ES-I3 (cell line): Measurements from ENCODE around the gene RABL2A.
A peak's percentile ranks its signal among the peaks of the same experiment; 100 is the strongest.
"Not testable (repeated sequence)": the region's sequence is repeated elsewhere in the genome, so short reads cannot be mapped to it uniquely, and the experiment has no call there.

Experiments used
- H3K36me3 ChIP-seq: 2 replicates; pipeline ENCODE4 v1.6.1; 2013; ENCODE audit warnings: mild to moderate bottlenecking, low read length, control low read depth, moderate library complexity; ENCODE audit not compliant: insufficient read depth
- H3K4me1 ChIP-seq: 2 replicates; pipeline ENCODE4 v1.6.1; 2013; ENCODE audit warnings: mild to moderate bottlenecking, control low read depth, low read length; ENCODE audit not compliant: insufficient read depth
- H3K9ac ChIP-seq: 2 replicates; pipeline ENCODE4 v1.6.1; 2013; ENCODE audit warnings: low read depth, mild to moderate bottlenecking, low read length, moderate library complexity
- H3K9me3 ChIP-seq: 2 replicates; pipeline ENCODE4 v1.6.1; 2013; ENCODE audit warnings: mild to moderate bottlenecking, low read length, moderate library complexity; ENCODE audit not compliant: control insufficient read depth, insufficient read depth

RABL2A gene

GRCh38 chr2:113650834-113651815 lies 24.1 kb downstream of the RABL2A start:
- not testable (repeated sequence) for H3K36me3 ChIP-seq, H3K9ac ChIP-seq, H3K9me3 ChIP-seq, H3K4me1 ChIP-seq

GRCh38 chr2:113652599-113652998 lies 25.5 kb downstream of the RABL2A start:
- not testable (repeated sequence) for H3K36me3 ChIP-seq, H3K9me3 ChIP-seq, H3K9ac ChIP-seq, H3K4me1 ChIP-seq

- H3K4me1 ChIP-seq, H3K9me3 ChIP-seq, H3K36me3 ChIP-seq: not testable (repeated sequence)
- H3K9ac ChIP-seq, result peak overlapping the region; percentile 39; the same call in 1 of the 2 replicates
Measured at GRCh38 chr2:113656031-113656624, 29.1 kb downstream of the RABL2A start.

GRCh38 chr2:113657735-113658134 lies 30.7 kb downstream of the RABL2A start:
- H3K9ac ChIP-seq, H3K4me1 ChIP-seq, H3K9me3 ChIP-seq, H3K36me3 ChIP-seq: not testable (repeated sequence)

DNA sequence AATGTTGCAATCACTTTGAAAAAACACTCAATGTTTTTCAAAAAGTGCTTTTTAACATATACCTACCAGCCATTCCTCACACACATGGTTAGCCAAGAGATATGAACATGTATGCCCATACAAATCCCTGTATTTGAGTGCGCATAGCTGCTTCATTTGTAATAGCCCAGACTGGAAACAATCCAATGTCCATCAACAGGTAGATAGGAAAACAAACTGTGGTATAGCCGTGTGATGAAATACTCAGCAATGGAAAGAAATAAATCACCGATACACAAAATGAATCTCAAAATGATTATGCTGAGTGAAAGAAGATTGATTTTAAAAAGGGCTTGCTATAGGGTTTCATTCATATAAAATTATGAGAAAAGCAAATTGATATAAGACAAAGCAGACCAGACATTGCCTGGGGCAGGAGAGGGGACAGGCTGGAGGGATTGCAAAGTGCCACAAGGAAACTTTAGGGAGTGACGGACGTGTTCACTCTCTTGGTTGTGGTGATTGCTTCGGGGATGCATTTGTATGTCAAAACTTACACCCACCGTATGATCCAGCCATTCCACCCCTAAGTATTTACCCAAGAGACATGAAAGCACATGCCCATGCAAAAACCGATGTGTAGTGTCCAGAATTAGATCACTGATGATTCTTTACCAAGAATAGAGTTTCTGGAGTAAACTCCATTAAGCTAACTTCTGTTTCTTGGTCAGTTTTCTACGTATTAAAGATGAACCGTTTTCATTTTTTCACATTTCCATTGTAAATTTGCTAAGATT lies 36.4 kb downstream of the RABL2A start:
- not testable (repeated sequence) for H3K4me1 ChIP-seq, H3K9me3 ChIP-seq, H3K36me3 ChIP-seq, H3K9ac ChIP-seq

GRCh38 chr2:113664761-113665533 lies 37.9 kb downstream of the RABL2A start:
- not testable (repeated sequence) for H3K4me1 ChIP-seq, H3K9ac ChIP-seq, H3K9me3 ChIP-seq, H3K36me3 ChIP-seq

- not testable (repeated sequence) for H3K36me3 ChIP-seq, H3K9ac ChIP-seq, H3K4me1 ChIP-seq, H3K9me3 ChIP-seq
Measured at GRCh38 chr2:113669013-113669412, 41.9 kb downstream of the RABL2A start.

DNA sequence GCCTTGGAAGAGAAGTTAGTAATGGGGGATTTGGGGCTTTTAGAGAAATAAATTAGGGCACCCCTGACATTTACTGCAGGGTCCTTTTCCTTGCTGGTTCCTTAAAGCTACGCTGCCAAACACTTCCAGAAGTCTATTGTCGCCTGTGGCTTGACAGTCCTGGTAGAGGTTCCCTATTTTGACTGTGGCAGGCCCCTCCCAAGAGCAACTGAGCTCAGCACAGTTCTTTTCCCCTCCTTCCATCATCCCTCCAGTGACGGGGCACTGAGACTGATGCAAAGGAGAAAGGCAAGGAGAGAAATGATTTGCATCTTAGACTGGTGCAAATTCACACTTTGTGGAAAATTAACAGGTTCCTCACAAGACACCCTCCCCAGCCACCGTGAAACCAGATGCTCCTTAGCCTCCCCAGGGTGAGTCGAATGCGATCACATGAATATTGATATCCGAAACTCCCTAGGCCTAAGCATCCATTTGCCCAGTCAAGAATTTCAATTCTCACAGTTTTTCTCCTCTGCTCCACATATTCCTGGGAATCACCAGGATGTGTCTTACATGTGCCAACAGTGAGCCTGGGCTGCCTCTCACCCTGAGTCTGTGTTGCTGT lies 45.4 kb downstream of the RABL2A start:
- no peaks in the 10 kb centered on the region for H3K36me3 ChIP-seq
- no peaks in the 10 kb centered on the region for H3K4me1 ChIP-seq
- no peak overlapping the region for H3K9ac ChIP-seq
- no peaks in the 10 kb centered on the region for H3K9me3 ChIP-seq

DNA sequence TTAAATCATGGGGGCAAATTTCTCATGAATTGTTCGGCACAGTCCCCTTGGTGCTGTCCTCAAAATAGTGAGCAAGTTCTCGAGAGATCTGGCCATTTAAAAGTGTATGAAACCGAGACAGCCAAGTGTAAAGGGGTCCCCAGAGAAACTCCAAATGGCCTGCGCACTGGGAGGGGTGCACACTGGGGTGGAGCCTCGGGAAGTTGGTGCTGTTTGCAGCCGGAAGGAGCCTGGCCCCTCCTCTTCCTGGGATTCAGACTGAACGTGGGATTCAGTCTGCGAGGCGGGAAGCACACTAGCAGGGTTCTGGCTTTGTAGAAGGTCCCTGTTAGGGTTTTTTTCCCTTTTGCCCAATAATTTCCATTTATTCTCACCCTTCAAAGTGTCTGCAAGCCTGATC lies 48.8 kb downstream of the RABL2A start:
- Histone ChIP-seq H3K36me3 (no peaks in the 10 kb centered on the region; the same call in 1 of the 2 replicates), H3K9me3 (no peaks in the 10 kb centered on the region), H3K4me1 (no peaks in the 10 kb centered on the region), H3K9ac (no peak overlapping the region)

DNA sequence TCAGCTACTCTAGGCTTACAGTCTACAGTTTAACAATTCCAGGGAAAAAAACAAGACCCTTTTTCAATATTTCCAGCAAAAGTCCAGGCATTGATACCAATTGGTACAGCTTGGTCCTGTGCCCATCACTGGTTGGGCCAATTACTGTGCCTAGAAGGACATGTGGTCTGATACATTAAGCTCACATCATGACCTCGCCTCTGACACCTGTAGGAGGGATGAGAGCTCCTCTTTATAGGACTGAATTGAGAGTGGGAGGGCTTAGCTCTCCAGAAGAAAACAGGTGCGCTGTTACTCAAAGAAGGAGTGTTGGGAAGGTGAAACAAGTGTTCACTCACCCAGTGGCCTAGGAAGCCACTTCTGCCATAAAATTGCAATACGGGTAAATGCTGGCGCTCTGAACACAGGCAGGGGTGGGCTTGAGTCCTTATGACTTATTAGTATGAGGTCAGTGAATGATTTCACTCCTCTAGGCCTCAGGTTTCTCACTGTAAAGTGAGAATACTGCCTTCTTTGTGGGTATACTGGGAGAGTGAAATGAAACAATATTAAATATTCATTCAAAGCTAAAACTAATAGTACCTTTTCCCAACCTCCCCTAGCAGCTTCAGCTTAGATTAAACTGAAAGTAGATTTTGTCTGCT lies 49.7 kb downstream of the RABL2A start:
- no peaks in the 10 kb centered on the region; the same call in 1 of the 2 replicates for H3K36me3 ChIP-seq
- H3K9ac ChIP-seq, result no peak overlapping the region
- no peaks in the 10 kb centered on the region for H3K9me3 ChIP-seq
- H3K4me1 ChIP-seq, result no peaks in the 10 kb centered on the region

DNA sequence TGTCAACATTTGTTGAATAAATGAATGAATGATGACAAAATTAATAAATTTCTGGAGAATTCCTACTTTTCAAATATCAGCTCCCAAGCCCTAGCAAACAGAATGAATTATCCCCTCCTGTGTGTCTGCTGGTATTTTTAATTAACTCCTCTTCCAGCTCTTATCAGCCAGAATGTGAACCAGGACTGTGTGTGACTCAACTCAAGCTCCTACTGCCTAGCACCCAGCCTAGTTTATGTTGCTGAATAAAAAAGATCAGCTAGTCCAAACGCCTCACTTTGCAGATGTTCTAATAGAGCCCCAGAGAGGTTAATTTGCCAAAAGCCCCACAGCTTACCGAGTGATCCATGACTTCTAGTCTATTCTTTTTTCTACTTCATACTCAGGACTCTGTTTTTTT lies 50.3 kb downstream of the RABL2A start:
- H3K9me3 ChIP-seq, result no peaks in the 10 kb centered on the region
- no peak overlapping the region for H3K9ac ChIP-seq
- H3K4me1 ChIP-seq, result no peaks in the 10 kb centered on the region
- H3K36me3 ChIP-seq, result no peaks in the 10 kb centered on the region; the same call in 1 of the 2 replicates

DNA sequence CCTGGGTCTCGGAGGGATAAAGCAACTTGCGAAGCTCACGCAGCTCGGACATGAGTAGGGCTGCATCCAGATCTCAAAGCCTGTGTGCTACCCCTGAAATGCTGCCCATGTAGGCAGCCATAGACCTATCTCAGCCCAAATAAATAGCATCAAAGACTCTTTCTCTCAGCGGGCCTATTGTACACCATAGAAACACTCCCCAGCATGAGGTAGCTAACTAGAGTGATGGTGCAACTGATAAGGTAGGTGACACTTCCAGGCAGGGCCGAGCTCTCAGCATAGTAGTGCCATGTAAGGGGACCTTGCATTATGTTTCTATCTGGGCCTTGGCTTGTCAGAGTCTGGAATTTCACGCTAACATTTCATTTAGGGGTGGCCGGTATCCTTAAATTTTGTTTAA lies 52.4 kb downstream of the RABL2A start:
- H3K36me3 ChIP-seq, result no peaks in the 10 kb centered on the region; the same call in 1 of the 2 replicates
- no peaks in the 10 kb centered on the region for H3K9me3 ChIP-seq
- H3K9ac ChIP-seq, result no peak overlapping the region
- H3K4me1 ChIP-seq, result no peaks in the 10 kb centered on the region

GRCh38 chr2:113685471-113685870 lies 58.4 kb downstream of the RABL2A start:
- Histone ChIP-seq H3K9ac (no peak overlapping the region), H3K4me1 (no peaks in the 10 kb centered on the region), H3K36me3 (no peaks in the 10 kb centered on the region), H3K9me3 (no peaks in the 10 kb centered on the region)
